CD4-positive, alpha-beta T cell treated with Interleukin-4 for 4 hours (primary cell): Measurements from ENCODE around the gene CIB4.

ENCODE experiments used
- DNase-seq: peaks from one replicate; pipeline ENCODE4 v3.0.0-alpha.2; 2020

Gene CIB4

DNA sequence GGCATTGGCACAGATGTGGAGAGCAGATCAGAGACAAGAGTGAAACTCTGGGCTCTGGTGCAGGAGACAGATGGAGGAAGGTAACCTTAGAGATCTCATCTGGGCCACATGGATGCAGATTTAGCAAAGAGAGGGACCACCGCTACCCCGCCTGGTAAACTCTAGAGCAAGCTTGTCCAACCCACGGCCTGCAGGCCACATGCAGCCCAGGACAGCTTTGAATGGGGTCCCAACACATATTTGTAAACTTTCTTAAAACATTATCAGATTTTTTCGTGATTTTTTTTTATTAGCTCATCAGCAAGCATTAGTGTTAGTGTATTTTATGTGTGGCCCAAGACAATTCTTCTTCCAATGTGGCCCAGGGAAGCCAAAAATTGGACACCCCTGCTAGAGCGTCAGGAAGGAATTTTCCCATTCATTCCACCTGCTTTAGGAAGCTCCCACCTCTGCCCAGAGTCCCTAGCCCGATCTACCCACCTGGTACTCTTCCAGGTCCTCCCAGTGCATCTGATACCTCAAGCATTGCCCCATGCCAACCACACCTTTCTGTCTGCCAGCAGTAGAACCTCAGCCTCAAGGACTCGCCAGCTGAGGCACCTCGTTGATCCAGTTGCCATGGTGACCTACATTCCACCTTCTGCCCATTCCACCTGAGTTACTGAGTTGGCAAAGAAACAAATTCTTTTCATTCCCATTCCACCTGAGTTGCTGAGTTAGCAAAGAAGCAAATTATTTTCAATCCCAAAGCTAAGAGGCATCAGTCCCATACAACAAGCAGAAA, at the start of gene CIB4:
Gene CIB4, minus strand, starts transcription at position 586 of the 784 bp plus-strand sequence. Its CDS starts 52 bp downstream, at position 534.
- no peak for DNase-seq

DNA sequence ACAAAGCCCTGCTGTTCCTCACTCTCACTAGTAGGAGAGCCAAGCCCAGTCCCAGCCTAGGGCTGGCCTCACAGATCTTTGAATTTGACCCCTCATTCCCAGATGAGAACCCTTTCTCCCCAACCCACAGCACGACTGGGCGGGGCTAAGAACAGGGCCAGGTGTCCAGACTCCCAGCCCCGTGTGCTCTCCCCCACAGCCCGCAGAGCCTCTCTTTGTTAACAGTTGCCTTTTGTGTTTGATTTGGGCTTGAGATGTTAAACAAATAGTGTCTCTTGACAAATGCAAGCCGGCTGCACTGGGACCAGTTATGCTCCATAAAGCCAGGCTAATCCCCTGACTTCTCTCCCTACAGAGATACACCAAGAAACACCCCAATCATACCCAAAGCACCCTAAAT, 46.6 kb upstream of the CIB4 start:
- DNase-seq, result no peak

DNA sequence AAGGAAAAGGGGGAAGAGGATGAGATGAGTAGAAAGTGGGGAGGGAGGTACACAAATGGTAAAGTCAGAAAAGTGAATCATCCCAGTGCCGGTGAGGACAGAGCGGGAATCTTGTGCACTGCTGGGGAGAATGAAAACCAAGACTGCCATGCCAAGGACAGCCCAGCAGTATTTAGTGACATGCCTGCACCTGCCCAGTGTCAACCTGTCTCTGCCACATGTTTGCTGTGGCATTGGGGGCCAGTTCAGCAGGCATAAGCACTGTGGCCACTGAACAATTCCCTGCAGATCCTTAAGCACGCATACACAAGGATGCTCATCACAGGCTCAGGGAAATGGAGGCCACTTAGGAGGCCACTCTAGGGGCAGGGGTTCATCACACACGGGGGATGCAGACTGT, 46.2 kb upstream of the CIB4 start:
- no peak for DNase-seq

DNA sequence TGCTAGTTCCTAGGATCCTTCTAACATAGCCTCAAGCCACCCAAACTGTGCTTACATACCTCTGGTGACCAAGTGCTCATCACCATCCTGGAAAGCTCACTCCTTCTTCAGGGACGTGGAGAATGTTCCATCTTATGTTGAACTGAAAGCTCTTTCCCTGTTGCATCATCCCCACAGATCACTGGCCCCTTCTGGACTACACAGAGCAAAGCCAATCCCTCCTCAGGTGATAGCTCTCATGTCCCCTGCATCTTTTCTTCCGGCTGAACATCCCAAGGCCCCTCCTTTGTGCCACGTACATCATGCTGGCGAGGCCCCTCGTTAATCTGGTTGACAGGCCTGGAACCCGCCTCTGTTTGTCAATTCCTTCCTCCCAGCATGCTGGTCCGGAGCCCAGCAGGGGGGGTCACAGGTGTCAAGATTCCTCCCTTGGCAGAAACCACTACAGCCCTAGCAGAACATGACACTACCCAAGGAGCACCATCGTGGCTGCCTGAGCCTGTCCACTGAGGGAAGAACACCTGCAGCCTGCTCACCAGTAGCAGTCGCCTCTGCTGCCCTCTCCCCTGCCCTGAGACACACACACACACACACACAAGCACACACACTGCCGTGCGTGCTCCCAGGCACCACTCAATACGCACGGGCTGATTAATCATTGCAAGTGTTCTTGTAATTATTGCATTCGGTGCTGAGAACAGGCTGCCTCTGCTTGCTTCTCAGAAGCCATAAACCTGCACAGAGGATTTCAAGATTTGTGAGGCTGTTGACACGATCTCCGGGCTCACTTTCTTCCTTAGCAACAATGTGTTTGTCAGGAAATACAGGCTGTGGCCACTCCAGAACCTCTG, 45.0 kb upstream of the CIB4 start:
- DNase-seq, result no peak

DNA sequence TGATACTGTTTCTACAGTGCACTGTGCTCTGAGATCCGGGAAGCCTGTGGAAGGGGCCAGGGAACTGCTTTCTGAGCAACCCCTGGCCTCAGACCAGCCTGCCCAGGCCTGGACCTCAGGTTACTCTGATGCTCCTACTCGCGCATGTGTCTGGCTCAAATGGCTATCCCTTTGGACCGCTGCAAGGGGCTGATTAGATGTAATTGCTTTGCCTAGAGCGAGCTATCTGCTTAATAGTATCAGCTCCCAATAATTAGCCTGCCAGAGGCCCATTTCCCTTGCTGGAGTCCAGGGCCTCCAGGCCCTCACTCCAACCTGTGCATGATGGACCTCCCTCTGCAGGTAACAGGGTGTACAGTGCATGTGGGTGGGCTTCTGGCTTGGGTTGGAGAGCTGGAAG, 44.2 kb upstream of the CIB4 start:
- no peak for DNase-seq

DNA sequence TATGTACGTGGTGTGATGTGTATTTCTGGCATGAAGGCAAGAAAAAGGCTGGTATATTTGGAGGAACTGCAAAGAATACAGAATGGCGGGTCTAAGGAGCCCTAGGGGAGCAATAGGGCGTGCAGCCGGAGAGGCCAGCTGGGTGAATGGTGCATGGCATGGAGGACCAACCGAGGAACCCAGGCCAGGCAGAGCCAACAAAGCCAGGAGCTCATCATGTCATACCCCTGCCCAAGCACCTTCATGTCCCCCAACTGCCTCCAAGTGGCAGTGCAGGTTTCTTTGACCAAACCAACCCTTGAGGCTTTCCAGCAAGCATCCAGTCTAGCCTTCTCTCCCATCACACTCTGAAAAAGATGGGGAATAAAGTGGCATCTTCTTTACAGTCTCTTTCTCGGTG, 42.4 kb upstream of the CIB4 start:
- no peak for DNase-seq

DNA sequence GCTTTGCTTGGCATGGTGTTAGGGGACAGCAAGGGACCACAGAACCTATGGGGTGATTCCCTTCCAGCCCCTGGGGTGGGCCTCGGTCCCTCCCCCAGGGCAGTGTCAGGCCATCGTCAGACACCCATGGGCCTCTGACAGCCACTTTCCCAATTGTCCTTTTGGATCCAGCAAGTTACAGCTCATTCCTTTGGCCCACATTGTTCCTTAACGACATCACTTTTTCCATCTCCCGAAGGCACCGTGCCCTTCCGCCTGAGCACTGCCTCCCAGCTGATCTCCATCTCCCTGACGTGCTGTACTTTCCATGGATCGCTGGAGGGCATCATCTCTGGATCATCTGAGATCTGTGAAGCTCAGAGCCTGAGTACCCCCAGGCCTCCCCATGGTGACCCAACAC, 41.0 kb upstream of the CIB4 start:
- DNase-seq, result no peak

DNA sequence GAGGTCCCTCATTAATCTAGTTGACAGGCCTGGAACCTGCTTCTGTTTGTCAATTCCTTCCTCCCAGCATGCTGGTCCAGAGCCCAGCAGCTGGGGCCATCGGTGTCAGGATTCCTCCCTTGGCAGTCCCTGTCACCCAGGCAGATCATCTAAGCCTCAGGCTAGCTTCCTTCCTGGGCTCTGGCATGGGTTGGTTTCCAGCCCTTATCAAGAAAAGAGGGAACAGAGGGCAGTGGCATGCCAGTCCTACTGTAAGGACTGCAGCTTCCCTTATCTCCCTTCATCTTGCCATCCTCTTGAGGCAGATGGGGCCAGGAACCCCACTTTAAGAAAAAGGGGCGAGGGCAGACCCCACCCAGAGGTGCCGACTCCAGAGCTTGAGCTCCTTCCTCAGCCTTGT, 40.5 kb upstream of the CIB4 start:
- DNase-seq, result no peak

DNA sequence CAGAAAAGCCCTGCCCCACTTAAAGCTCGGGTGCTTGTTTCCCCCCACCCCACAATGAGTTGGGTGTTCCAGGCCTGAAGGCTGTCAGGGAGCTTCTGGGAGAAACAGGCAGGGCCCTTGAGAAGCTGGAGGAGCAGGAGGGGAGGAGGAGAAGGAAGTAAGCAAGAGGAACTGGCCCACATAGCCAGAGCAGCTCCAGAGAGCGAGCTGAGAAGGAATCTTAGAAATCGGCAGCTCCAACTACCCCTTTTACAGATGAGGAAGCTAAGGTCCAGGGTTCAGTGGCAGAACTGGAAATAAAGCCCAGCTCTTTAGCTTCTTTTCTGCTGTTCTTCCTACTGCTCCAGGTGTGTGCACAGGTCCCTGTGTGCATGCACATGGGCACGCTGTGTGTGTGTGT, 38.7 kb upstream of the CIB4 start:
- no peak for DNase-seq

DNA sequence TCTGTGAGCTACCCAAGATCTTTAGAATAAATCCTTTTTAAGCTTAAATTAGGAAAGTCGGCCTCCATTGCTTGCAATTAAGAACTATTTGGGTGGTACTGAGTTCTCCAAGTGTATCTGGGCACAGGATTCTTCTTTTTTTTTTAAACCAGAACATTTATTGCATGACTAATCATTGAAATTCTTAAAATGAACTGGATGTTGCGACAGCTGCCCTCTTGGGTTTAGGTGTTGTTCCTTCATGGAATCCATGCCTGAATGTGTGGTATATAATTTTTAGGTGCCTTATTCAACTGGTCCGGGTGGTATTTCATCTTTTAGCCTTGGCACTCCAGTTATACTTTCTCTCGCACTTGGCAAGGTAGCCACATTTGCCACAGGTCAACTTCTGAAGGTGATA, 36.9 kb upstream of the CIB4 start:
- DNase-seq, result no peak

DNA sequence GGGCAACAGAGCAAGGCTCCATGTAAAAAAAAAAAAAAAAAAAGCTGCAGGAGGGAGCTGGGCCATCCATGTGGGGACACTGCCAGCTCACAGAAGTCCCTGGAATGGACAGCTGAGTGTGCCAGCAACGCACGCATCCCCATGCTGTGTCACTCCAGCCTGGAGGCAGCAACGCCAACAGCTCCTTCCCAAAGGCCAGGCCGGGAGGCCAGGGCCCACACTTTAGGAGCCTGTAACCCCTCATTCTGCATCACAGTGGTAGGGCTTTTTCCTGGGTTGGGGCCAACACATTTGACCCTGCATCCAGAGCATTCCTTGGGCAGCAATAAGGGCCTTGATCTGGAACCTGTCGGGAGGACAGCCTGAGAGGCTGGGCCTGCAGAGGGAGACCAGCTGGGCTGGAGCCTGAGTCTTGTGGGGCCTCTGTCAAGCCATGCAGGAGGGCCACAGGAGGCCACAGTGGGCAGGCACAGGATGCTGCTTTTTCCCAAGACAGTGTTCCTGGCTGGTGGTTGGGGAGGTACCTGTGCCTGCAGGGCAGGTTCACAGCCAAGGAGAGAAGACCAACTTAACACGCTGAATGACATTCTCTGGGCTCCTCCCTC, 34.6 kb upstream of the CIB4 start:
- no peak for DNase-seq

DNA sequence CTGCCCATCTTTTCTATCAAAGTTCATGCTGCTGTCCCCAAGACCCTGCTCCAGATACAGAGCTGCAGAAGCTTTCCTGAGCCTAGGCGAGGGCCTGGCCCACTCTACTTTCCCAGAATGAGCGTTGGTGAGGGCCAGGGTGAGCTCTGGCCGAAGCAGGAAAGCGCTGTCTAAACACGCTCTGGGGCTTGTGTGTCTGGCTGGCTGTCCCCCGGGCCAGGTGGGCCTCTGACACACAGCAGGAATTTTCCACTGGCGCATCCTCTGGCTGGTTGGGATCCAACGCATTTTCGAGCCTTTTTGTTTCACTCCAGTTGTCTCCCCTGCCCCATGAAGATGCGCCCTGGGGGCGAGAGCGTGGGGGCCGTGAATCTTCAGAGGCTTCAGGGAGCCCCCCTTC, 33.6 kb upstream of the CIB4 start:
- DNase-seq, result no peak

DNA sequence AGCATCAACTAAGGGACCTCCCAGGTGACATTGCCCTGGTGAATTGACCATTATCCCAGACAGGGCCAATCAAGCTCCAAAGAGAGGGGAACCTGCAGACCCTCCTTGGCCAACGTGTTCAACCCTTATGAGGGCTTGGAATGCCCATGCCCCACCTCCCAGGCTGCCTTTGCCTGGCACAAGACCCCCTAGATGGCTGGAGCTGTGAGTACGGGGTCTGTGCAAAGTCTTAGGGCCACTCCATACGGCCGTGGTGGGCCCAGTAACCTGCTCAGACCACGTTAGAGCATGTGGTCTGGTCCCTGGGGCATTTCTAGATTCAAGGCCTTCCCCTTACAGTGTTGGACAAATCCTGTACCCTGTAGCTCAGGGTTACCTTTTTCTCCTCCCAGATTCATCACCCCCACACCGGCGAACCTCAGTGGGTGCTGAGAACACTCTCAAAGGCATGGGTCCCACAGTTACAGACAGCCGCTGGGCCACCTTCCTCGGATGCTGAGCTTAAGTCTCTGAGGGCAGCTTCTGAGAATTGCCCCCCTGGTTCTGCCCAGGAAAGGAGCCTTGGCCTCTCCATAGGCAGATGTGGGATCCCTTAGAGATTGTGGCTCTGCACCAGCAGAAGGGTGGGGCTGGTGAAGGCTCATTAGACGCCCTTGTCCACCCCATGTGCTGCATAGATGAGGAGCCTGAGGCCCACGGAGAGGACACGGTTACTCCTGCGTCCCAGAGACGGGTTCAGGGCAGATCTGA, 33.0 kb upstream of the CIB4 start:
- DNase-seq, result no peak

DNA sequence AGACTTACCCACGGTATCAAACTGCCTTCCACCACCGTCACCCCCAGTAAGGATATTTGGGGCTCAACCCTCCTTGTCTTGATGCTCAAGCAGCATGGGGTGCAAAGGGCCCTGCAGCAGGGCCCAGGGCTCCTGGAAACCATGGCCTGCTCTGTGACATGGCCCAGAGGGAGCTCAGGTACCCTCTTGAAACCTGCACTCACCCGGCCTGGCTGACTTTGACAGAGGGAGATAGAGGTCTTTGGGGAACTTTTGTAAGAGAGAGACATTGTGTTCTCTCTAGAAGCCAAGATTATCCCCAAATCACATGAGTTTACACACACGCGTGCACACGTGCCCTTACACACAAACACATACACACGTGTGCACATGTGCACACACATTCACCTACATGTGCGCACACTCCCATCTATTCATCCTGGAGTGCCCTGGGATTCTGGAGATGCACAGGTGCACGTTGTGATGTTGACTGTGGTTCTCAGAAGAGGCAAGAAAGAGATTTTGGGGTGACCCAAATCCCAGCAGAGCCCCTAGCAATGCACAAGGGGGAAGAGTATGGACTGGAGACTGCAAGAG, 31.7 kb upstream of the CIB4 start:
- DNase-seq, result no peak

DNA sequence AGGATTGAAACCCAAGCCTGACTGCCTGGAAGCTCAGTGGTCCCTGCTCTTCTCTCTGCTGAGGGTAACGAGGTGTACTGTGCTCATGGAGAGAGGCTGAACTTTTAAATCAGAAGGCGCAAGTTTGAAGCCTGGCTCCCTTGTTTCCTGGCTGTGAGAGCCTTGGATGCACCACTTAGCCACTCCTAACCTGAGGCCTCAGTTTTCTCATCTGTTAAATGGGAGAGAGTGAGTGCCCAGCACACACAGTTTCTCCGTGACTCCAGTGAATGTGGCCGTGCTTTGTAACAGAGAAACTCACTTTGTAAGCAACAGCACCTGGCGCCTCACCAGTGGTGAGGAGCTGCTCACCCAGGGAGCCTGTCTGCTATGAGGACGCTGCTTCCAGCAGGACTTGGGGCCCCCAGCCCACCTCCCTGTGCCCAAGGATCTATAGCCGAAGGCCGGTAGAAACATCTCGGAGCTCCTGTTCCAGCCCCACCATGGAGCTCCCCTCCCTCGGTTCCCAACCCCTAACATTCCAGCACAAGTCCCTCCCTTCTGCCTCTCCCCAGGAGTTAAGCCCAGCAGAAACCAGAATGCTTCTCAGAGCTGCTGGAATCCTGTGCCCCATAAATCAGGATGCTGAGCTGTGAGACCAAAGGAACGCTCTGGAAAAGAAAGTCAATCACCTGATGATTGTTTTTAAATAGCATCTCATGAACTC, 31.1 kb upstream of the CIB4 start:
- DNase-seq, result no peak

DNA sequence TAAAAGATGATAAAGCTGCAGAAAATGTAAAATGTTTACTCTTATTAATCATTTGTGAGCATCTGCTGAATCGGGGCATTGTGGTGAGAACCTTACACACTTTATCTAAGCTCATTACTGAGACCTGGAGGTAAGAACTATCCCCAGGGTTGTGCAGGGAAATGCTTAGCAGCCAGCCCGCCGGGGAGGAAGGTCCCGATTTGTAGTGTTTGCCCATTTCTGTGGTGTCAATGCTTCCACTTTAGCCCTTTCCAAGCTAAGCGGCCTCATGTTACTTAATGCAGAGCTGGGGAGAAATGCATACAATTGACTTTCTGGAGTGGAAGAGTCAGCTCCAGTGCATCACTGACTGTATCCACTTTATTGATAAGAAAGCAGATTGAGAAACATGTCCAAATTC, 30.5 kb upstream of the CIB4 start:
- DNase-seq, result no peak

DNA sequence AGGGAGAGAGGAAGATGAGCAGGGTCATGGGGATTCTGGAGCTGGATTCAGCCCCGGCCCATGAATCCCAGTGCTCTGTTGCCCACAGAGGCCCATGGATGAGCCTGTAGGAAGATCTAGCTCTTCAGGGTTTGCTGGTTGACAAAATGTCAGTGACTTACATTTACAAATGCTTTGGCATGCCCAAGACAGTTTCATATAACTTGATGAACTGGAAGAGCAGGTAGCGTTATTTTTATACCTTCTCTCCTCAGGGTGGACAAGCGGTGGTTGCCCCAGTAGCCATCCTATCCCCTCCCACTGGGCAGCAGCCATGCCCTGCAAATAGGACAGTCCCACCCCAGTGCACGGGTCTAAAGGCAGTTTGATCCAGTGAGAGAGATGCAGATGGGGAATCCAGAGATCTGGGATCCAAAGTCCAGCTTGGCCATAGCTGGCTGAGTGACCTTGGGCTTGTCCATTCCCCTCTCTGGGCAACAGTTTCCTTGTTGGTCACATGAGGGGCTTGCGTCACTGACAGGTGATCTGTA, 29.8 kb upstream of the CIB4 start:
- DNase-seq, result no peak

DNA sequence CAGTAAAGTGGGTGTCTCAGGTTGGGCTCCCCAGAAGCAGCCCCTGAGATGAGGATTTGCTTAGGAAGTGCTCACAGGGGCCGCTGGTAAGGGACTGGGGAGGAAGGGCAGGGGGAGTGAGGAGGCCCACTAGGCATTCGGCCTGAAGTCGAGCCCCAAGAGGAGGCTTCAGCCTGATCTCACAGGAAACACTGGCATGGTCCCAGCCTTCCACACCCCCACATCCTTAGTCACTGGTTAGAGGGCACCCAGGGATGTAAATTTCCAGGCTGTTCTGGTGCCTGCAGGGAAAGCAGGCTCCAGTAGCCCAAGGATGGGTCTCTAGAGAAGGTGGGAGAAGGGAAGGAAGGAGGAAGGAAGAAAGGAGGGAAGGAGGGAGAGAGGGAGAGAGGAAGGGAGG, 29.0 kb upstream of the CIB4 start:
- no peak for DNase-seq

DNA sequence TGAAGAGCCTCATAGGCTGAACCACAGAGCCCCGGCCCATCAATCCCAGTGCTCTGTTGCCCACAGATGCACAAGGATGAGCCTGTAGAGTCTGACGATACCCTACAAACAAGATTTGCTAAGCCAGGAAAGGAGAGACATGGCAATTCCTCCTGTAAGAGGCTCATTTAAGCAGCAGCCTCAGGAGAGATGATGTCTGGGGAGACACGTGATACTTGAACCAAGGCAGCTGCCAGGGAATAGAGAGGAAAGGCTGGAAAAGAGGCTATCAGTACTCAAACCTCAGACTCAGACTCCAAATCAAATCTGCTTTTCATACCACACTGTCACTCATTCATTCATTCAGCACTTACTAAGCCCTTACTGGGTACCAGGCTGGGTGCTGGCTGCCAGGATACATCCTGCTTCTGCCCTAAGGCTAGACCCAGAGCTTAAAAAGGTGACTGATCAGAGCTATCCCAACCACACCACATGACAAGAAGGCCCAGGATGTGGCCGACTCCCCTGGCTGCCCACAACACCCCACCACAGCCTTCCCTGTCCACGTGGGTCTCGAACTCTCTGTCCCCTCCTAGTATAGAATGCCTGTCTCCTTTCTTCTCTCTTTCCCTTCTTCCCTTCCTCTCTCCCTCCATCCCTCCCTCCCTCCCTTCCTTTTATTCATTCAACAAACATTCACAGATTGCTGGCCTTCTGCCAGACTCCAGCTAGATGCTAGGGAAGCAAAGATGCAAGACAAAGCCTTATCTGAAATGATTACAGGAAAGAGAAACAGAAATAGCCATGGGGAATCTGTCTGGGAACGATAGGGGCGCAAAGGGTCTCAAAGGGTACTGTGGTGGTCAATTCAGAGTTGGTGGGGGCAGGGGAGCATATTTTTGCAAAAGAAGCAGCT, 27.9 kb upstream of the CIB4 start:
- DNase-seq, result no peak

DNA sequence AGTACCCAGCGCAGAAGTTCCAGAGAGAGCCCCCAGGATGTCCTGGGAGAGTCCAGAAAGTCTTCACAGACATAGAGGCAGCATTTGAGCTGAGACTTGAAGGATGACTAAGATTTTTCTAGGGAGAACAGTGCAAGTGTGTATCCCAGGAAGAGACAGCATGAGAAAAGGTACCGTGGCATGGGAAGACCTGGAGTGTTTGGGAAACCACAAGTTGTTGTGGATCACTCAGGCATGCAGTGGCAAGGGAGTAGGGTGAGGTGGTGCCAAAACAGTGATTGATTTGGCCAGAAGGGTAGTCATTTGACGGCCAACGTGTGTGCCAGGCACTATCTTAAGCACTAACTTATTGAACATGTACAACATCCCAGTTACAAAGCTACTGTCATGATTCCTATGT, 26.9 kb upstream of the CIB4 start:
- DNase-seq, result no peak

DNA sequence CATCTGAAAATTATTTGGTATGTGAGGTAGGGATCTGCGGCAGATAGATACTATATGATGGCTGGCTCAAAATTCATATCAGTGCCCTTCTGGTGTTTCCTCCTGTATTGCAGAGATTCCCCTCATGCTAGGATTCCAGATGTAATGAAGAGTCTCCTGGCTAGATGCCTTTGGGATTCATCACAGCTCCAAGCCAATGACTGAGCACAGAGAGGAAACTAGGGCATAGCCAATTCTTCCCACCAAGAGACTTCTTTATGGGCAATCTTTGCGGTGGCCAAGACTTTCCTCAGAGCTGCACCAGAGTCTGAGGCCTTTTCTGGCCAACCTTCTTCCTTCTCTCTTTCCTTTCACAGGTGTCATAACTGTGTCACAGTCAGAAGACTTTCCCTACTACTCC, 25.5 kb upstream of the CIB4 start:
- no peak for DNase-seq
